Coronary artery (tissue), 2 donors: ENCODE measurements around the gene COMMD1.

ENCODE experiments used
- DNase-seq: peaks from one replicate; pipeline ENCODE4 v3.0.0-alpha.2; 2017; ENCODE audit warnings: low spot score
- H3K27ac ChIP-seq, 2 donors: fragments of 200-600 bp; sonication (generic); one replicate each; pipeline ENCODE4 v1.5.1; 2016 to 2019
- H3K4me3 ChIP-seq: fragments of 200-600 bp; sonication (generic); 2 replicates; pipeline ENCODE4 v1.5.1; 2016; ENCODE audit warnings: mild to moderate bottlenecking, moderate library complexity
- TF ChIP-seq, protein P1 (sequence below): fragments of 200-600 bp; sonication (generic); IDR thresholded peaks from one replicate; pipeline ENCODE4 v1.5.1; 2019; ENCODE audit warnings: antibody characterized with exemption

Gene COMMD1

DNA sequence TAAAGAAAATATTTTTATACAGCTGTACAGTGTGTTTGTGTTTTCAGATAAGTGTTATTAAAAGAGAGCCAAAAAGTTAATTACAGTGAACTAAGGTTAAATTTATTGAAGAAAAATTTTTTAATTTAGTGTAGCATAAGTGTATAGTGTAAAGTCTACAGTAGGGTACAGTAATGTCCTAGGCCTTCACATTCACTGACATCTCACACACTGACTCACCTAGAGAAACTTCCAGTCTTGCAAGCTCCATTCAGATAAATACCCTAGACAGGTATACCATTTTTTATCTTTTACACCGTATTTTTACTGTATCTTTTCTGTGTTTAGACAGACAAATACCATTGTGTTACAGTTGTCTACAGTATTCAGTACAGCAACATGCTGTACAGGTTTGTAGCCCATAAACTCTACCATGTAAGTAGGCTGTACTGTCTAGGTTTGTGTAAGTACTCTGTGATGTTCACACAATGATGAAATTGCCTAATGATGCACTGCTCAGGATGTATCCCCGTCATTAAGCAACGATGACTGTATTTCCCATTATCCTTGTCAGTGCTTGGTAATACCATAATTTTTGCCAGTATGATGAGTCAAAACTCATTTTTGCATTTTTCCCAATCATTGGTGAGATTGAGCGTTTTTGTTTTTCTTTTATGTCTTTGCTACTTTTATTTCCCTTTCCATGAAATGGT lies 242.3 kb downstream of the COMMD1 start:
- no peak overlapping the region for H3K27ac ChIP-seq
- H3K4me3 ChIP-seq: no peak overlapping the region
- no peak for DNase-seq
- TF ChIP-seq, protein P1, sequence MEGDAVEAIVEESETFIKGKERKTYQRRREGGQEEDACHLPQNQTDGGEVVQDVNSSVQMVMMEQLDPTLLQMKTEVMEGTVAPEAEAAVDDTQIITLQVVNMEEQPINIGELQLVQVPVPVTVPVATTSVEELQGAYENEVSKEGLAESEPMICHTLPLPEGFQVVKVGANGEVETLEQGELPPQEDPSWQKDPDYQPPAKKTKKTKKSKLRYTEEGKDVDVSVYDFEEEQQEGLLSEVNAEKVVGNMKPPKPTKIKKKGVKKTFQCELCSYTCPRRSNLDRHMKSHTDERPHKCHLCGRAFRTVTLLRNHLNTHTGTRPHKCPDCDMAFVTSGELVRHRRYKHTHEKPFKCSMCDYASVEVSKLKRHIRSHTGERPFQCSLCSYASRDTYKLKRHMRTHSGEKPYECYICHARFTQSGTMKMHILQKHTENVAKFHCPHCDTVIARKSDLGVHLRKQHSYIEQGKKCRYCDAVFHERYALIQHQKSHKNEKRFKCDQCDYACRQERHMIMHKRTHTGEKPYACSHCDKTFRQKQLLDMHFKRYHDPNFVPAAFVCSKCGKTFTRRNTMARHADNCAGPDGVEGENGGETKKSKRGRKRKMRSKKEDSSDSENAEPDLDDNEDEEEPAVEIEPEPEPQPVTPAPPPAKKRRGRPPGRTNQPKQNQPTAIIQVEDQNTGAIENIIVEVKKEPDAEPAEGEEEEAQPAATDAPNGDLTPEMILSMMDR: no peak

DNA sequence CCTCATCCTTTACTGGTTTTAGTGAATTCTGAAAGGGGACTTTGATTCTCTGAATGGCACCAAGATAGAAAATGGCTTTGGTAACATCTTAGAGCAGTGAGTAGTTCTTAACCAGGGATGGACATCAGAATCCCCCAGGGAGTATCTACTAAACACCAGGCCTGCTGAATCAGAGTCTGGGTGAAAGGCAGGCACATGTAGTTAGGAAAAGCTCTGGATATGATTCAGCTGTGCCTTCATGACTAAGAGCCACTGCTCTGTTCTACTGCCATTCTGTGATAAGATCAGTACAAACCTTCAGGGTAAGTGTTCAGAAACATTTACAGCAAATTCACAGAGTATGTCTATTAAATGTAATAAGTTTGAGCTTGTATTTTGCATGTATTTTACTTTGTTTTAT lies 244.2 kb downstream of the COMMD1 start:
- no peak overlapping the region for H3K4me3 ChIP-seq
- no peak for DNase-seq
- no peak overlapping the region for H3K27ac ChIP-seq
- TF ChIP-seq, protein P1: no peak

DNA sequence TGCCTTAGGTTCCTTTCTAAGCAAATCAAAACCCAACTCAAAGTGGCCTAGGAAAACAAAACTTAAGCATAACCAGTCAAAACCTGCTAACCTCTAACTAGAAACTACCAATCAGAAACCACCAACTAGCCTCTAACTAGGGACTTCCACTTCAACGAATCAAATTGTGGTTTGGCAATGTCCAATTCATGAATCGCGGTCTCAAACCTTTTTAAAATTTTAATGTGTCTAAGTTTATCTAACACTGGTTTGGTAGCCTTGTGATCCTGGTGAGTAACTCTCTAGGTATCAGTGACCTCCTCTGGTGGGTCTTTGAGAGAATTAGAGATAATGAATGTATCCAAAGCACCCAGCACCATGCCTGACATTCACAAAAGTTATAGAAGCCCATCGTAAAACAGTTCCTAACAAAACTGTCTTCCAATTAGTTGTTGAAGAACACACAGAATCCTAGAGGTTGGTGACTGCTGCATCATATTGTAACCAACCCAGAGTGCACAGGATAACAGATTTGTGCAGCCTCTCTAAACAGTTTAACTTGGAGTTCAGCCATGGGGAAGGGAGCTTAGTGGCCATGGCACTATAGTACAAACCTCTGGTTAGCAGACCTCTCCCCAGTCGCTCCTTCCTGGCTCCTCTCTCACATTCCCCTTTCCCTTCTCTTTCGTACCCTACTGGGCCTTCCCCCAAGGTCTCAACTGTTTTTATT lies 245.3 kb downstream of the COMMD1 start:
- no peak overlapping the region for H3K4me3 ChIP-seq
- no peak for DNase-seq
- no peak overlapping the region for H3K27ac ChIP-seq
- TF ChIP-seq, protein P1: no peak

DNA sequence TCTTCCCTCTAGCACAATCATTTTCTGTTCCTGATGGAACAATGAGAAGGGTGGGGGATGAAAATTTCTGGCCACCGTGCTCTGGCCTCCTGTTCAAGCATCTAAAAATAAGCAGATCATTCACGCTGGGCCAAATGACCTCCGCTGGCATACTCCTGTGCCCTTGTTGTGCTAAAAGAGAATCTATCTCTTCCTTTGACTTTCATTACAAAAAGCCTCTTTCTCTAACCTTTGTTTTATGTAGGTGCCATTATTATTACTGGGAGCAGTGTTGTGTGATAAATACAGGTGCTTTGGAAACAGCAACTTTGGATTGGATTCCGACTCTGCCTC lies 245.8 kb downstream of the COMMD1 start:
- Histone ChIP-seq H3K27ac (no peak overlapping the region), H3K4me3 (no peak overlapping the region)
- no peak for DNase-seq
- TF ChIP-seq, protein P1: no peak

DNA sequence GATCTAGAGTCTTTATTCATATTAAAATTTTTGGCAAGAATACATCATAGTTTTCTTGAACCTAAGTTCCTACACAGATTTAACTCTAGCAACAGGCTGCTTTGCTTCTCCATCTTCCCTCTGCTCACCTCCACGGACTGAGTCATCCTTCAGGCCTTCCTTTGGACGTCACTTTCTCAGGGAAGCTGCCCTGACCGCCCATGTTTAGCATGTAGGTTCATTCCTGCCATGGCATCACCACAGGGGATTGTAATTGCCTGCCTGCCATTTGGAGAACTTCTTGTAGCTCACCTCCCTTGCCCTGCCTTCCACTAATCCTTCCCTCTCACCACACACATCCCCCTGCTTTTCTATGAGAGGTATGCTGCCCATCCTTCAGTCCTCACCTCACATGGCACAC lies 246.5 kb downstream of the COMMD1 start:
- DNase-seq: no peak
- Histone ChIP-seq H3K4me3 (no peak overlapping the region), H3K27ac (no peak overlapping the region)
- TF ChIP-seq, protein P1: no peak

DNA sequence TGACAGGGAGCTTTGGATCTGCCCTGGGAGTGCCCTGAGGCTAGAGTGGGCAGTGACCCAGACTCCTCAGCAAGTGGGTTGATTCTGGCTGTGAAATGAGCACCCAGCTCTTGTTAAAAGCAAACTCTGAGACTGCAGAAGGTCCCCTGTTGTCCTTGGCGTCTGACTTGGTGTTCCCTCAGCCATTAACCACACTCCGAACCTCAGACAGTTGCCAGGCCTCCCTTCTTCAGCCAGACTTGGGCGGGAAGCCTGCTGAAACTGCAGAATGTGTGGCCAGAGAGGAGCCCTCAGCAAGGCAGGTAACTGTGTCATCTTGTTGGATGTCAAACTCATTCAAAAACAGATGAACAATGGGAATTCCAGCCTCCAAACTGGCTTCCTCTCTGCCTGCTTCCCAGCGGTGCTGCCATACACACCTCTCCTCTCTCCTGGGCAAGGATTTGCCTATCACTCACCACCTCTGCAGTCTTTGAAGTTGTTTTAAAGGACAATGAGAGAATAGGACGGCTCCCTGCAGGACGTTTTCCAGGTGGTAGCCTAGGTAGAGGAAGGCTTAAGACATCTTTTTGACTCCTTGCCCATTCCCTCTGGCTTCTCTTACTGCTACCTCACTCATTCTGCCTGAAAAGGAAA lies 251.5 kb downstream of the COMMD1 start:
- no peak for DNase-seq
- no peak overlapping the region for H3K4me3 ChIP-seq
- H3K27ac ChIP-seq: no peak overlapping the region
- TF ChIP-seq, protein P1: no peak
